ENCODE results near the gene TARBP1.

DNA sequence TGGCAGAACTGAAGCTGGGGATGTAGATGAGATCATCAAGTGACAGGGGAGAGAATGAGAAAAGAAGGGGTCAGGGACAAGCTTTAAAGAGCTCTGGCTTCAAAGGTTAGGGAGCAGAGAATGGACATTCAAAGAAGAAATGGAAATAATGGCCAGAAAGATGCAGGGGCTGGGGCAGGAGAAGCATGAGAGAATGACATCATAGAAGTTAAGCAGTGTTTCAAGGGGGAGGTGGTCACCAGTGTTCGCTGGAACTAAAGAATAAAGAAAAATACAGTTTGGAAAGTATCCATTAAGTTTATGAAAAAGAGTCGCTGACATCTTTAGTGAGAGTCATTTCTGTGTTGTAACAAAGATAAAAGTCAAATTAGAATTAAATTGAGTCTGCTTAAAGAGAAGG lies 44.3 kb downstream of the TARBP1 start:
- TF ChIP-seq POLR2A (IDR thresholded peaks at IDR 0.05; ENCODE audit: control extremely low read depth in 1 of 2, low read depth in 2 of 2, low read length in 2 of 2) (no peak), BACH1 (IDR thresholded peaks at IDR 0.05; ENCODE audit: low read length) (no peak), EZH2 (IDR thresholded peaks at IDR 0.05; ENCODE audit: low read depth, low read length, severe bottlenecking) (no peak), RFX5 (IDR thresholded peaks at IDR 0.05; ENCODE audit: borderline replicate concordance, low read depth, low read length) (no peak), TAF1 (IDR thresholded peaks at IDR 0.05; ENCODE audit: low read depth, low read length) (no peak)
- TF ChIP-seq, protein P1, sequence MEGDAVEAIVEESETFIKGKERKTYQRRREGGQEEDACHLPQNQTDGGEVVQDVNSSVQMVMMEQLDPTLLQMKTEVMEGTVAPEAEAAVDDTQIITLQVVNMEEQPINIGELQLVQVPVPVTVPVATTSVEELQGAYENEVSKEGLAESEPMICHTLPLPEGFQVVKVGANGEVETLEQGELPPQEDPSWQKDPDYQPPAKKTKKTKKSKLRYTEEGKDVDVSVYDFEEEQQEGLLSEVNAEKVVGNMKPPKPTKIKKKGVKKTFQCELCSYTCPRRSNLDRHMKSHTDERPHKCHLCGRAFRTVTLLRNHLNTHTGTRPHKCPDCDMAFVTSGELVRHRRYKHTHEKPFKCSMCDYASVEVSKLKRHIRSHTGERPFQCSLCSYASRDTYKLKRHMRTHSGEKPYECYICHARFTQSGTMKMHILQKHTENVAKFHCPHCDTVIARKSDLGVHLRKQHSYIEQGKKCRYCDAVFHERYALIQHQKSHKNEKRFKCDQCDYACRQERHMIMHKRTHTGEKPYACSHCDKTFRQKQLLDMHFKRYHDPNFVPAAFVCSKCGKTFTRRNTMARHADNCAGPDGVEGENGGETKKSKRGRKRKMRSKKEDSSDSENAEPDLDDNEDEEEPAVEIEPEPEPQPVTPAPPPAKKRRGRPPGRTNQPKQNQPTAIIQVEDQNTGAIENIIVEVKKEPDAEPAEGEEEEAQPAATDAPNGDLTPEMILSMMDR (IDR thresholded peaks at IDR 0.05; ENCODE audit: control extremely low read depth in 1 of 3, insufficient read depth in 1 of 3, low read depth in 1 of 3, low read length in 3 of 3), result no peak
